Pancreas (tissue), 10 donors: ENCODE measurements around the gene WDR70. TPM values are rescaled to one million over a fixed set of nuclear protein-coding genes. Genes with fewer than 3 reads are reported as not detected.

Source experiments
- ATAC-seq, 4 donors: fragments of 200-7000 bp; cut with Tn5 transposase; one replicate each; pipeline versions ENCODE4 v1.8.0 to v1.9.1; 2020; ENCODE audit warnings: mild to moderate bottlenecking in 4 of 4, moderate library complexity in 4 of 4
- DNase-seq, 6 donors: peaks; one replicate each; pipeline ENCODE4 v3.0.0-alpha.2; 2020
- FAIRE-seq: peaks from 2 replicates; lab custom pipeline; 2012; peaks lifted over from hg19 to GRCh38; lab: Jason Lieb, UNC
- H3K27ac ChIP-seq, 4 donors: fragments of 200-600 bp; sonication (generic); 1 replicate in 3 of 4; 2 replicates in 1 of 4; pipeline versions ENCODE4 v1.5.0 to v1.8.0; 2020
- H3K27me3 ChIP-seq, 4 donors: fragments of 200-600 bp; one replicate each; pipeline ENCODE4 v1.8.0; 2021
- H3K36me3 ChIP-seq, 3 donors: fragments of 200-600 bp; sonication (generic) in 1 of 3; one replicate each; pipeline versions ENCODE4 v1.5.0 to v1.8.0; 2020 to 2021
- H3K4me1 ChIP-seq, 3 donors: fragments of 200-600 bp; one replicate each; pipeline ENCODE4 v1.8.0; 2021
- H3K4me3 ChIP-seq, 4 donors: fragments of 200-600 bp; sonication (generic) in 2 of 4; one replicate each; pipeline versions ENCODE4 v1.5.0 to v1.8.0; 2020 to 2021
- H3K9me3 ChIP-seq, 4 donors: fragments of 200-600 bp; one replicate each; pipeline ENCODE4 v1.8.0; 2021
- WGBS, 2 donors: extraction: QIAGEN DNeasy Blood & Tissue Kit; methylation state at CpG; one replicate each; pipeline ENCODE4 v1.1.7; 2013; 5-methylcytosine and 5-hydroxymethylcytosine counted together
- intact Hi-C, 3 donors: fragments of 100-400 bp; cut with DNase I; formaldehyde crosslinking; loops; one replicate each; pipeline versions ENCODE4 v1.11.1 to v1.14.2; 2022
- polyA plus RNA-seq, 2 donors: library from polyadenylated mRNA; stranded (reverse); fragments of 200-250 nt; gene quantifications; one replicate each; pipeline ENCODE4 v1.2.3, GENCODE V29; 2013
- total RNA-seq, 6 donors: library from RNA; stranded (reverse); fragmentation: NEBNext Ultra II Directional in 4 of 6; extraction: Animal tissue kit (Norgen Biotek cat#: 25700) in 4 of 6; gene quantifications; one replicate each; pipeline versions ENCODE4 v1.2.1 to v1.2.4, GENCODE V29; 2021 to 2023
- TF ChIP-seq, protein P1 (sequence below), 4 donors: fragments of 200-600 bp; sonication (generic) in 3 of 4; IDR thresholded peaks; one replicate each; pipeline versions ENCODE4 v1.5.0 to v1.8.0; 2021; ENCODE audit warnings: antibody characterized with exemption in 4 of 4
- donor health status: healthy with polysubstance abuse.
- donor health status: DM: no; HTN: no; CAD: no; lungs with moderate emphysema.
- donor health status: DM: no; HTN: no; CAD: no.
- donor health status: control.
- donor health status: control.
- donor health status: Bipolar disorder and iron deficiency.
- donor health status: DM: yes; HTN: yes; CAD: no.
- donor health status: DM: no; HTN: no; CAD: no.
- donor health status: DM: no; HTN: no; CAD: no.
- donor health status: DM: yes; HTN: yes; CAD: no.

The WDR70 gene
- total and polyA plus RNA-seq, 8 donors = 10.7 to 24.3 (median 15.6) TPM

DNA sequence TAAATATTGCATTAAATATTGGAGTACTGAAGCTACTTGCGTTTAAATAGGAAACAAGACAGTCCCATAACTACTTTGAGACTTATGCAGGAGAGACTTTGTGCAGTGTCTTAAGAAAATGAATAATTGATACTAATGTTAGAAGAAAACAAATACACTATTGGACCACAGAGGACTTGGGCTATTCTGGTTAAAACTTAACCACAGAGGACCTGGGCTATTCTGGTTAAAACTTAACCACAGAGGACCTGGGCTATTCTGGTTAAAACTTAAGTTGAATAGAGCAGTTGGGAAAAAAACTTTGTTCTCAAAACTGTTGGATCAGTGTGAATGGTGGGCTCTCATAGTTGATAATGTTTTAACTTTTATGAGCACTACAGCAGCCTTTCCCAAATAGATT, 141.7 kb downstream of the WDR70 start:
- TF ChIP-seq, protein P1, sequence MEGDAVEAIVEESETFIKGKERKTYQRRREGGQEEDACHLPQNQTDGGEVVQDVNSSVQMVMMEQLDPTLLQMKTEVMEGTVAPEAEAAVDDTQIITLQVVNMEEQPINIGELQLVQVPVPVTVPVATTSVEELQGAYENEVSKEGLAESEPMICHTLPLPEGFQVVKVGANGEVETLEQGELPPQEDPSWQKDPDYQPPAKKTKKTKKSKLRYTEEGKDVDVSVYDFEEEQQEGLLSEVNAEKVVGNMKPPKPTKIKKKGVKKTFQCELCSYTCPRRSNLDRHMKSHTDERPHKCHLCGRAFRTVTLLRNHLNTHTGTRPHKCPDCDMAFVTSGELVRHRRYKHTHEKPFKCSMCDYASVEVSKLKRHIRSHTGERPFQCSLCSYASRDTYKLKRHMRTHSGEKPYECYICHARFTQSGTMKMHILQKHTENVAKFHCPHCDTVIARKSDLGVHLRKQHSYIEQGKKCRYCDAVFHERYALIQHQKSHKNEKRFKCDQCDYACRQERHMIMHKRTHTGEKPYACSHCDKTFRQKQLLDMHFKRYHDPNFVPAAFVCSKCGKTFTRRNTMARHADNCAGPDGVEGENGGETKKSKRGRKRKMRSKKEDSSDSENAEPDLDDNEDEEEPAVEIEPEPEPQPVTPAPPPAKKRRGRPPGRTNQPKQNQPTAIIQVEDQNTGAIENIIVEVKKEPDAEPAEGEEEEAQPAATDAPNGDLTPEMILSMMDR (IDR thresholded peaks at IDR 0.05) = no peak
- no peak for ATAC-seq
- intact Hi-C loops = no loop called here
- no peak for DNase-seq
- FAIRE-seq = no peak
- H3K27ac ChIP-seq = no peak overlapping the region
- H3K4me3 ChIP-seq = no peak overlapping the region
- peaks cover 0 to 4% (median 0%) of the 10 kb centered on the region in 4 donors for H3K27me3 ChIP-seq
- no peaks in the 10 kb centered on the region for H3K36me3 ChIP-seq
- H3K9me3 ChIP-seq = no peaks in the 10 kb centered on the region
- 77 to 81% methylated on average over 1 of the region's 1 CpG for WGBS, 2 donors
- no peaks in the 10 kb centered on the region for H3K4me1 ChIP-seq

DNA sequence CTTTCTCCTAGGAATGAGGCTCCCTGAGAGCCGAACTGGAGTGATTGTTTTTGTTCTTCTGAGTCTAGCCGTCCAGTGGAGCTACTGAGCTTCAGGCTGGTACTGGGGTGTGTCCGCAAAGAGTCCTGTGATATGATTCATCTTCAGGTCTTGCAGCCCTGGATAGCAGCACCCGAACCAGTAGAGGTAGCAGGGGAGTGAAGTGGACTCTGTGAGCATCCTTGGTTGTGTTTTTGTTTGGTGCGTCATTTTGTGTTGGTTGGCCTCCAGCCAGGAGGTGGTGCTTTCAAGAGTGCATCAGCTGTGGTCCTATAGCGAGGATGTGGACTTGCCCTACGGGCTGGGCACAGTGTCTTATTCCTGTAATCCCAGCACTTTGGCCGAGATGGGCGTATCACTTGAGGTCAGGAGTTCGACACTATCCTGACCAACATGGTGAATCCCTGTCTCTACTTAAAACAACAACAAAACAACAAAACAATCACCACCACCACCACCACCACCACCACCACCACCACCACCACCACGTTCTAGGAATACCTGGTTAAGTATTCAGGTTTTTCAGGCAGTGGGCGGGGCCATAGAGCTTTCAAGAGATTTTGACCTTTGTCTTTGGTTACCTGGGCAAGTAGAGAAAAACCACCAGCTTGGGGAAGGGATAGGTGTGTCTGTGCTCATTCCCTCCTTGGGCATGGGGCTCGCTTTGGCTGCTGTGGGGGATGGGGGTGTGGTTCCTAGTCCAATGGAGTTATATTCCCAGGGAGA, 154.0 kb downstream of the WDR70 start:
- no peaks in the 10 kb centered on the region for H3K9me3 ChIP-seq
- no peak for FAIRE-seq
- intact Hi-C loops = no loop called here
- H3K27ac ChIP-seq = no peak overlapping the region
- TF ChIP-seq, protein P1 (IDR thresholded peaks at IDR 0.05) = no peak
- no peak overlapping the region for H3K4me3 ChIP-seq
- no peaks in the 10 kb centered on the region for H3K36me3 ChIP-seq
- no peak for ATAC-seq
- H3K27me3 ChIP-seq = no peaks in the 10 kb centered on the region
- DNase-seq = no peak
- no peaks in the 10 kb centered on the region for H3K4me1 ChIP-seq
- 98 to 99% methylated on average over 13 of the region's 13 CpGs for WGBS, 2 donors

DNA sequence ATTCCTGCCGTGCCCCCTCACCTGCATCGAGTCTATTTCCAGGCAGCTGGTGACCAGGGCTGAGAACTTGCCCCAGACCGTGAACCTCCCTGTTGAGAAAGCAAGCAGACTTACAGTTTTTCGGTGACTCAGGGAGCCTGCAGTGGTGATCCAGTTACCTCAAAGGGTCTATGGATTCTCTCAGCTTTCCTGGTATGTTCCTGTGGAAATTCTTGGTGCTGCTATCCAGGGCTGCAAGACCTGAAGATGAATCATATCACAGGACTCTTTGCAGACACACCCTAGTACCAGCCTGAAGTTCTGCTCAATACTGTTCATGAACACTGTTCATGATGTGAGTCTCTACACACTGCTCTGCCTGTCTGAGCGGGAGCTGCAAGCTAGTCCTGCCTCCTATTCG, 154.7 kb downstream of the WDR70 start:
- FAIRE-seq = no peak
- 98% methylated on average over 6 of the region's 6 CpGs for WGBS, 2 donors

DNA sequence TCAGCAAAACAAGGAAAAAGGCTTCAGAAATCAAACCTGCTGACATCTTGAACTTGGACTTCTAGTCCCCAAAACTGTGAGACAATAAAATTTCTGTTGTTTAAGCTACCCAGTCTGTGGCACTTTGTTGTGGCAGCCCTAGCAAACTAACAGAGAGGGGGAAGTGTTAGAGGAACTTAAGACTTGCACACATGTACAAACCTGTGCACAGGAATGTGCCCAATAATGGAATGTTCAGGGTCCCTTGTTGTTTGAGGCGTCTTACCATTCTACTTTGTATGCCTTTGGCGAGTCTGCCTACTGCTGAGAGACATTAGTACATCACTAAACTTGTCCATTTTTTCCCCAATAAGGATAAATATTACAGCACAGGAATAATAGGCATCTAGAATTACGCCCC, 160.3 kb downstream of the WDR70 start:
- Histone ChIP-seq H3K9me3 (no peaks in the 10 kb centered on the region), H3K27me3 (no peaks in the 10 kb centered on the region), H3K36me3 (no peaks in the 10 kb centered on the region), H3K4me1 (no peaks in the 10 kb centered on the region), H3K4me3 (no peak overlapping the region), H3K27ac (no peak overlapping the region)
- no peak for DNase-seq
- no peak for ATAC-seq
- no peak for FAIRE-seq
- intact Hi-C loops = no loop called here
- TF ChIP-seq, protein P1 (IDR thresholded peaks at IDR 0.05) = no peak
- WGBS, 2 donors = 95 to 99% methylated on average over 3 of the region's 3 CpGs

More for the DNA sequence above, 154.7 kb downstream of the WDR70 start:
- Histone ChIP-seq H3K36me3 (no peaks in the 10 kb centered on the region), H3K27me3 (no peaks in the 10 kb centered on the region), H3K27ac (no peak overlapping the region), H3K9me3 (no peaks in the 10 kb centered on the region), H3K4me3 (no peak overlapping the region), H3K4me1 (no peaks in the 10 kb centered on the region)
- DNase-seq = no peak
- intact Hi-C loops = no loop called here
- TF ChIP-seq, protein P1 (IDR thresholded peaks at IDR 0.05) = no peak
- no peak for ATAC-seq

DNA sequence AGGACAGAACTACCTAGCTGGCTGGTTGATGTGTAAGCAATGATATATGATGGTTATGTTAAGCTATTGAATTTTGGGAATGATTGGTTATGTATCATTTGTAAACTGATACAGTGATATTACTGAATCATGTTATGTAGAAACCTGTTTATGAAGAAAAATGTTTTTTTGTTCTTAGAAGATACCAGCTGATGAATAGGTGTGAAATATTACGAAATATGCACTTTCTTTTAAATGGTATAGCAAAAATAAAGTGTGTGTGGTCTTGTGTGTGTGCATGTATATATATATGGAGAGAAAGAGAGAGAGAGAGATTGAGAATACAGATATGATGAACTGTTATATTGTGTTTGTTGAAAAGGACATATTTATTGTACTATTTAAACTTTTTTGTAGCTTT, 164.1 kb downstream of the WDR70 start:
- WGBS, 2 donors = 94 to 98% methylated on average over 1 of the region's 1 CpG
- Histone ChIP-seq H3K36me3 (no peaks in the 10 kb centered on the region), H3K4me3 (no peak overlapping the region), H3K27ac (no peak overlapping the region), H3K9me3 (no peaks in the 10 kb centered on the region), H3K4me1 (no peaks in the 10 kb centered on the region), H3K27me3 (no peaks in the 10 kb centered on the region)
- ATAC-seq = no peak
- intact Hi-C loops = loop anchor here in 1 of 3 donors (10.0 kb wide), 1 partner anchor 152 kb away; no protein-coding TSS in a partner anchor
- FAIRE-seq = no peak
- no peak for DNase-seq
- TF ChIP-seq, protein P1 (IDR thresholded peaks at IDR 0.05) = no peak
